ENCODE measurements around the gene TMEM176B.
A peak's percentile ranks its signal among the peaks of the same experiment; 100 is the strongest.

TMEM176B gene

GRCh38 chr7:150745086-150745485, 55.1 kb downstream of the TMEM176B start:
- no peaks in the 10 kb centered on the region for H3K9me2 ChIP-seq (replicated peaks; ENCODE audit: low read depth, low read length)
- no peak overlapping the region for H3K4me3 ChIP-seq (ENCODE audit: low read length, poor library complexity, severe bottlenecking)
- no peaks in the 10 kb centered on the region for H4K20me1 ChIP-seq (ENCODE audit: insufficient read depth, low read length, poor library complexity, severe bottlenecking)
- no peak overlapping the region for H2AFZ ChIP-seq (ENCODE audit: low read length)
- peaks cover 13% of the 10 kb centered on the region for H3K4me1 ChIP-seq (ENCODE audit: insufficient read depth, low read length, poor library complexity, severe bottlenecking)
- no peaks in the 10 kb centered on the region for H3K27me3 ChIP-seq (ENCODE audit: insufficient read depth, low read length, poor library complexity, severe bottlenecking)
- H3K36me3 ChIP-seq (ENCODE audit: insufficient read depth, low read length) = 0 out of 2 replicates have a peak, but pooled peaks cover 8% of the 10 kb centered on the region
- H3F3A ChIP-seq (ENCODE audit: low read depth) = no peaks in the 10 kb centered on the region
- no peak overlapping the region for H3K4me2 ChIP-seq (ENCODE audit: low read depth, low read length, poor library complexity, severe bottlenecking)
- 0 out of 2 replicates have a peak, but pooled peaks cover 1% of the 10 kb centered on the region for H3K9me3 ChIP-seq (ENCODE audit: insufficient read depth, low read depth, low read length)
- H3K9ac ChIP-seq (ENCODE audit: low read depth, low read length, poor library complexity, severe bottlenecking) = no peak overlapping the region
- no peak for TF ChIP-seq EZH2phosphoT487 (IDR thresholded peaks at IDR 0.05; ENCODE audit: borderline replicate concordance)
- no peak for TF ChIP-seq CTCF (conservative IDR thresholded peaks at IDR 0.05; ENCODE audit: low read length)
- peaks cover 4% of the 10 kb centered on the region; the same call in 1 of the 2 replicates for H3K79me2 ChIP-seq (ENCODE audit: insufficient read depth, low read length)

DNA sequence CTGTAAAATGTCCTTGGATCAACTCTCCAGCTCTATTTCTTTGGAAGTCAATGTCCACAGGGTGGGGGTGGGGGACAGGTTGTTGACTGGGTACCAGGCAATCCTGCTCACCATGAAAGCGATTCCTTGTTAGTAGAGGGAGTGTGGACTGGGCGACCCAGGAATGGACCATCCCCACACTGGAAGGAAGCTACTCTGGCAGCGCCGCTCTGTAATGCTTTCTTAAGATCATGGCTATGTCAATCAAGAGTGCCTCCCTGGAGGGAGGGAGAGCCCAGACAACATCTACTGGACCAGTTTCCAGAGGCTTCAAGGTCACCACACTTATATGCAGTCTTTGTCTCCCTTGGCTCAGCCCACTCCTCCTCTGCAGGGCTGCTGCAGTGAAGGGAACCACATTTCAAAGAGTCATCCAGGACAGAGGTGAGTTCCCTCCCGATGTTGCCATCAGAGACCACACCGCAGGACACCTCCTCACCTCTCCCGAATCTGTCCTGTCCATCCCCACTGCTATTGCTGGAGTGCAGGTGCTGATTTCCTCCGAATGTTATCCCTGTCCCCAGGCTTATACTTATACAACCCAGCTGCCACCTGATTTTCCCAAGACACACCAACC, 56.0 kb downstream of the TMEM176B start:
- no peak overlapping the region for H2AFZ ChIP-seq (ENCODE audit: low read length)
- 0 out of 2 replicates have a peak, but pooled peaks cover 4% of the 10 kb centered on the region for H3K9me3 ChIP-seq (ENCODE audit: insufficient read depth, low read depth, low read length)
- TF ChIP-seq EZH2phosphoT487 (IDR thresholded peaks at IDR 0.05; ENCODE audit: borderline replicate concordance) (no peak), CTCF (conservative IDR thresholded peaks at IDR 0.05; ENCODE audit: low read length) (no peak)
- no peaks in the 10 kb centered on the region for H3K27me3 ChIP-seq (ENCODE audit: insufficient read depth, low read length, poor library complexity, severe bottlenecking)
- no peak overlapping the region for H3K4me3 ChIP-seq (ENCODE audit: low read length, poor library complexity, severe bottlenecking)
- H3K4me2 ChIP-seq (ENCODE audit: low read depth, low read length, poor library complexity, severe bottlenecking) = no peak overlapping the region
- H3K9me2 ChIP-seq (replicated peaks; ENCODE audit: low read depth, low read length) = no peaks in the 10 kb centered on the region
- H3K36me3 ChIP-seq (ENCODE audit: insufficient read depth, low read length) = 0 out of 2 replicates have a peak, but pooled peaks cover 8% of the 10 kb centered on the region
- H3F3A ChIP-seq (ENCODE audit: low read depth) = no peaks in the 10 kb centered on the region
- no peaks in the 10 kb centered on the region for H4K20me1 ChIP-seq (ENCODE audit: insufficient read depth, low read length, poor library complexity, severe bottlenecking)
- peaks cover 18% of the 10 kb centered on the region for H3K4me1 ChIP-seq (ENCODE audit: insufficient read depth, low read length, poor library complexity, severe bottlenecking)
- peaks cover 13% of the 10 kb centered on the region; the same call in 1 of the 2 replicates for H3K79me2 ChIP-seq (ENCODE audit: insufficient read depth, low read length)
- no peak overlapping the region for H3K9ac ChIP-seq (ENCODE audit: low read depth, low read length, poor library complexity, severe bottlenecking)

- H3K79me2 ChIP-seq (ENCODE audit: insufficient read depth, low read length) = peaks cover 31% of the 10 kb centered on the region
- TF ChIP-seq EZH2phosphoT487 (IDR thresholded peaks at IDR 0.05; ENCODE audit: borderline replicate concordance) (no peak), CTCF (conservative IDR thresholded peaks at IDR 0.05; ENCODE audit: low read length) (no peak)
- no peak overlapping the region for H2AFZ ChIP-seq (ENCODE audit: low read length)
- no peak overlapping the region for H3K4me3 ChIP-seq (ENCODE audit: low read length, poor library complexity, severe bottlenecking)
- H3F3A ChIP-seq (ENCODE audit: low read depth) = no peaks in the 10 kb centered on the region
- H3K27me3 ChIP-seq (ENCODE audit: insufficient read depth, low read length, poor library complexity, severe bottlenecking) = no peaks in the 10 kb centered on the region
- H3K9ac ChIP-seq (ENCODE audit: low read depth, low read length, poor library complexity, severe bottlenecking) = no peak overlapping the region
- peaks cover 24% of the 10 kb centered on the region for H3K4me1 ChIP-seq (ENCODE audit: insufficient read depth, low read length, poor library complexity, severe bottlenecking)
- H3K36me3 ChIP-seq (ENCODE audit: insufficient read depth, low read length) = 0 out of 2 replicates have a peak, but pooled peaks cover 8% of the 10 kb centered on the region
- 0 out of 2 replicates have a peak, but pooled peaks cover 4% of the 10 kb centered on the region for H3K9me3 ChIP-seq (ENCODE audit: insufficient read depth, low read depth, low read length)
- H3K9me2 ChIP-seq (replicated peaks; ENCODE audit: low read depth, low read length) = no peaks in the 10 kb centered on the region
- H3K4me2 ChIP-seq (ENCODE audit: low read depth, low read length, poor library complexity, severe bottlenecking) = peak overlapping the region; percentile 25
- no peaks in the 10 kb centered on the region for H4K20me1 ChIP-seq (ENCODE audit: insufficient read depth, low read length, poor library complexity, severe bottlenecking)
Measured at GRCh38 chr7:150742286-150742968, 57.7 kb downstream of the TMEM176B start.

Data from Loucy (cell line).